Measurements from ENCODE around the gene GPR37.

- TF ChIP-seq GATA3 (IDR thresholded peaks at IDR 0.05; ENCODE audit: low read depth, low read length) (no peak), GATA2 (IDR thresholded peaks at IDR 0.05; ENCODE audit: low read depth, low read length) (no peak)
Observed at GRCh38 chr7:124737760-124738300, 27.8 kb downstream of the GPR37 start.
